CD1c-positive myeloid dendritic cell (primary cell): Measurements from ENCODE around the gene KSR1.

ENCODE experiments used
- DNase-seq: peaks from one replicate; pipeline ENCODE4 v3.0.0-alpha.2; 2016; ENCODE audit errors: extremely low spot score

KSR1 gene

GRCh38 chr17:27473748-27474609 is 17.7 kb downstream of the KSR1 start:
- peak; percentile 55 for DNase-seq

GRCh38 chr17:27475070-27475673 is 18.9 kb downstream of the KSR1 start:
- DNase-seq = no peak

- no peak for DNase-seq
Observed at GRCh38 chr17:27475981-27476895, 20.0 kb downstream of the KSR1 start.

- no peak for DNase-seq
Observed at GRCh38 chr17:27477050-27477888, 21.0 kb downstream of the KSR1 start.

- no peak for DNase-seq
Observed at GRCh38 chr17:27477971-27478684, 21.9 kb downstream of the KSR1 start.

GRCh38 chr17:27478901-27479538 is 22.8 kb downstream of the KSR1 start:
- DNase-seq = no peak

GRCh38 chr17:27479838-27480237 is 23.6 kb downstream of the KSR1 start:
- DNase-seq = no peak

GRCh38 chr17:27480699-27481098 is 24.5 kb downstream of the KSR1 start:
- DNase-seq = no peak

GRCh38 chr17:27481327-27481726 is 25.1 kb downstream of the KSR1 start:
- DNase-seq = no peak

- no peak for DNase-seq
Observed at GRCh38 chr17:27485125-27485524, 28.9 kb downstream of the KSR1 start.

GRCh38 chr17:27485716-27486495 is 29.7 kb downstream of the KSR1 start:
- no peak for DNase-seq

- peak; percentile 22 for DNase-seq
Observed at GRCh38 chr17:27486741-27487140, 30.5 kb downstream of the KSR1 start.

GRCh38 chr17:27488231-27488630 is 32.0 kb downstream of the KSR1 start:
- DNase-seq = peak; percentile 62

GRCh38 chr17:27489045-27489715 is 32.9 kb downstream of the KSR1 start:
- peak; percentile 80 for DNase-seq

- no peak for DNase-seq
Observed at GRCh38 chr17:27490391-27490790, 34.1 kb downstream of the KSR1 start.

- peak; percentile 24 for DNase-seq
Observed at GRCh38 chr17:27491713-27492190, 35.5 kb downstream of the KSR1 start.

- no peak for DNase-seq
Observed at GRCh38 chr17:27492470-27492869, 36.2 kb downstream of the KSR1 start.

- DNase-seq = no peak
Observed at GRCh38 chr17:27493088-27493487, 36.8 kb downstream of the KSR1 start.
